ENCODE measurements around the gene CHRM5. TPM values are rescaled to one million over a fixed set of nuclear protein-coding genes. Genes with fewer than 3 reads are reported as not detected.
"Not testable (repeated sequence)": the region's sequence is repeated elsewhere in the genome, so short reads cannot be mapped to it uniquely, and the experiment has no call there.

The CHRM5 gene
- total RNA-seq, 1 donor, result not detected

DNA sequence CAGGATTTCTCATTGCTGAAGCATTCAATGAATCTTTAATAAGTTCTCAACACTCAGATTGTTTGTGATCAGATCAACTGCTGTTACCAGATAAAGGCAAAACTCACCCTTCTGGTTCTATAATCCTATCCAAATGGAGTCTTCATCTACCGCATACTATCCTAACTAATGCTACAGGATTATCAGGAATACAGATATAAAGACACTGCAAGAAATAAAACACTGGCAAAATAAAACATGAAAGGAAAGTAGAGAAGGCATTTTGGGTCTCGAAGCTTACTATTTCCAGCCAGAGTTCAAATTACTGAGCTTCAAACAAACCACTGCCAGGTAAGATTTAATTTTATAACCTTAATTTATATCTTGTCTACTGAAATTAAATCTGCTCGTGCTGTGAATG is 524 bp downstream of the CHRM5 start:
- Histone ChIP-seq H3K4me3 (ENCODE audit: low read length) (no peak overlapping the region), H3K4me1 (ENCODE audit: insufficient read depth, low read length) (no peaks in the 10 kb centered on the region), H3K9me3 (ENCODE audit: low read depth, low read length) (no peaks in the 10 kb centered on the region), H3K27me3 (ENCODE audit: insufficient read depth, low read length) (no peaks in the 10 kb centered on the region)

DNA sequence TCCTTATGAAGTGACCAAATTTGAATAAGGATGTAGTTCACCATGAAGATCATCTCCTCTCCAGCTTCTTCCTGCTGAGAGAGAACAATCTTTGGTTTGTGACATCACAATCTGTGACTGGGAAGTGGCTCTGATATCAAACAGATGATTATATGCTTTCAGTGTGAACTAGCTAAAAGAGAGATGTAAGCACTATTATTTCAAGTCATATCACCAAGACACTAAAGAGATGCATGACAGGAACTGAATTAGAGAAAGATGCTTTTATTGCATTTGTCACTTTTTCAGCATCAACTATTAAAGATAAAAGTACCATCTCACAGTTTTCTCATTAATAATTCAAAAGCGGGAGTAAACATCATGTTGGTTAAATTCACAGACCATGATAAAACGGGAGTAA is 3.5 kb downstream of the CHRM5 start:
- Histone ChIP-seq H3K4me1 (ENCODE audit: insufficient read depth, low read length) (no peaks in the 10 kb centered on the region), H3K27me3 (ENCODE audit: insufficient read depth, low read length) (no peaks in the 10 kb centered on the region), H3K4me3 (ENCODE audit: low read length) (no peak overlapping the region), H3K9me3 (ENCODE audit: low read depth, low read length) (no peaks in the 10 kb centered on the region)

GRCh38 chr15:33975022-33975565 is 6.8 kb downstream of the CHRM5 start:
- Histone ChIP-seq H3K4me1 (ENCODE audit: insufficient read depth, low read length) (no peaks in the 10 kb centered on the region), H3K27me3 (ENCODE audit: insufficient read depth, low read length) (no peaks in the 10 kb centered on the region), H3K9me3 (ENCODE audit: low read depth, low read length) (no peaks in the 10 kb centered on the region), H3K4me3 (ENCODE audit: low read length) (no peak overlapping the region)

GRCh38 chr15:33980159-33980558 is 11.9 kb downstream of the CHRM5 start:
- Histone ChIP-seq H3K27me3 (ENCODE audit: insufficient read depth, low read length) (no peaks in the 10 kb centered on the region), H3K4me3 (ENCODE audit: low read length) (no peak overlapping the region), H3K9me3 (ENCODE audit: low read depth, low read length) (no peaks in the 10 kb centered on the region), H3K4me1 (ENCODE audit: insufficient read depth, low read length) (no peaks in the 10 kb centered on the region)

DNA sequence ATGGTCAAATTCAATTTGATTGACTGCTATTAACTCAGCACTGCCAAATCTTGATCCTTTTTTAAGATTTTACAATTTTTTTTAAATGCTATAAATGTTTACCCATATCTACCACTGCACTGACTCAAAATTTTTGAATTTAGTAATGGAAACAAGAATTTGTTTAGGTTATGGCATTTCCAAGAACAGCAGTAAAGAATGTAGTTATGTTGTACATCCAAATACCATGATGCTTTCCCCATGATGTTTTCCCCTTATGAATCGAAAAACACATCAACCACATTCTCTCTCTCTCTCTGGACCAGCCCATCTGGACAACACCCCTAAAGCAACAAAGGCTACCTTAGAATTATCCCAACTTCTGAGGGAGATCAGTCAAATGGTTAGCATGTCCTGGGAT is 14.2 kb downstream of the CHRM5 start:
- H3K4me3 ChIP-seq (ENCODE audit: low read length), result no peak overlapping the region
- no peaks in the 10 kb centered on the region for H3K9me3 ChIP-seq (ENCODE audit: low read depth, low read length)
- no peaks in the 10 kb centered on the region for H3K27me3 ChIP-seq (ENCODE audit: insufficient read depth, low read length)

GRCh38 chr15:33985287-33985686 is 17.0 kb downstream of the CHRM5 start:
- Histone ChIP-seq H3K4me3 (ENCODE audit: low read length) (no peak overlapping the region), H3K27me3 (ENCODE audit: insufficient read depth, low read length) (no peaks in the 10 kb centered on the region), H3K9me3 (ENCODE audit: low read depth, low read length) (no peaks in the 10 kb centered on the region), H3K4me1 (ENCODE audit: insufficient read depth, low read length) (no peaks in the 10 kb centered on the region)

More for the DNA sequence above, 14.2 kb downstream of the CHRM5 start:
- H3K4me1 ChIP-seq (ENCODE audit: insufficient read depth, low read length), result no peaks in the 10 kb centered on the region

GRCh38 chr15:33985751-33986150 is 17.5 kb downstream of the CHRM5 start:
- no peaks in the 10 kb centered on the region for H3K27me3 ChIP-seq (ENCODE audit: insufficient read depth, low read length)
- no peaks in the 10 kb centered on the region for H3K4me1 ChIP-seq (ENCODE audit: insufficient read depth, low read length)
- H3K9me3 ChIP-seq (ENCODE audit: low read depth, low read length), result no peaks in the 10 kb centered on the region
- H3K4me3 ChIP-seq (ENCODE audit: low read length), result no peak overlapping the region

GRCh38 chr15:33987444-33987843 is 19.1 kb downstream of the CHRM5 start:
- Histone ChIP-seq H3K27me3 (ENCODE audit: insufficient read depth, low read length) (no peaks in the 10 kb centered on the region), H3K9me3 (ENCODE audit: low read depth, low read length) (no peaks in the 10 kb centered on the region), H3K4me3 (ENCODE audit: low read length) (no peak overlapping the region), H3K4me1 (ENCODE audit: insufficient read depth, low read length) (no peaks in the 10 kb centered on the region)

DNA sequence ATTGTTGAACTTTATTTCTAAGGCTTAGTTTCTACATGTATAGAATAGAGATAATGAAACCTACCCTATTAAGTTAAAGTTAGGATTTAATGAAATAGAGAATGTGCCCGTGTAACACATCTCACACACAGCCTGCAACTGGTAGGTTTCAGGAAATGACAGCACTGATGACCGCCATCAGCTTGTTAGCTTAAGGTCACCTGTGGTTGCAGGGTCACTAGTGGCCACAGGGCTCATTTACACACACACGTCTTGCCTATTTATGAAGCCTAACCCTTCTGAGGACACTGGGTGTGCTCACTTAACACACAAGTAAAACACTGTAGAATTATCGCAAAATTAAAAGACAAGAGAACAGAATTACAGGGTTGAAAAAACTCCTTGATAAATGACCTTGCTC is 20.1 kb downstream of the CHRM5 start:
- H3K4me1 ChIP-seq (ENCODE audit: insufficient read depth, low read length), result no peaks in the 10 kb centered on the region
- H3K9me3 ChIP-seq (ENCODE audit: low read depth, low read length), result no peaks in the 10 kb centered on the region
- no peaks in the 10 kb centered on the region for H3K27me3 ChIP-seq (ENCODE audit: insufficient read depth, low read length)
- H3K4me3 ChIP-seq (ENCODE audit: low read length), result no peak overlapping the region

DNA sequence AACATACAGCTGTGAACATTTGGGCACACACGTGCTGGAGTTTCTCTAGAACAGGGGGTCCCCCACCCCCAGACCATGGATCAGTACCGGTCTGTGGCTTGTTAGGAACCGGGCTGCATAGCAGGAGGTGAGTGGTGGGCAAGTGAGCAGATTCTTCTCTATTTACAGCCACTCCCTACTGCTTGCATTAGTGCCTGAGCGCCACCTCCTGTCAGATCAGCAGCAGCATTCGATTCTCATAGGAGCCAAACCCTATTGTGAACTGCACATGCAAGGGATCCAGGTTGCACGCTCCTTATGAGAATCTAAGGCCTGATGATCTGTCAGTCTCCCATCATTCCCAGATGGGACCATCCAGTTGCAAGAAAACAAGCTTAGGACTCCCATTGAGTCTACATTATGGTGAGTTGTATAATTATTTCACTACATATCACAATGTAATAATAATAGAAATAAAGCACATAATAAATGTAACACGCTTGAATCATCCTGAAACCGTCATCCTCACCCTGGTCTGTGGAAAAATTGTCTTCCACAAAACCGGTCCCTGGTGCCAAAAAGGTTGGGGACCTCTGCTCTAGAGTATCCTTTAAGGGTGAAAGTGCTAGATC is 25.8 kb downstream of the CHRM5 start:
- H3K27me3 ChIP-seq (ENCODE audit: insufficient read depth, low read length), result no peaks in the 10 kb centered on the region
- no peaks in the 10 kb centered on the region for H3K9me3 ChIP-seq (ENCODE audit: low read depth, low read length)

DNA sequence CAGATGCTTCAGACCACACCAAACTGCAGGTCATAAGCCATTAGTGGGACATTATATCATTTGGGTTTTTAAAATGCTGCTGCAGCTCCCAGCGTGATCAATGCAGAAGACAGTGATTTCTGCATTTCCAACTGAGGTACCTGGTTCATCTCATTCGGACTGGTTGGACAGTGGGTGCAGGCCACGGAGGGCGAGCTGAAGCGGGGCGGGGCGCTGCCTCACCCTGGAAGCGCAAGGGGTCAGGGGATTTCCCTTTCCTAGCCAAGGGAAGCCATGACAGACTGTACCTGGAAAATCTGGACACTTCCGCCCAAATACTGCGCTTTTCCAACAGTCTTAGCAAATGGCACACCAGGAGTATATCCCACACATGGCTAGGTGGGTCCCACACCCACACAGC is 27.4 kb downstream of the CHRM5 start:
- not testable (repeated sequence) for H3K9me3 ChIP-seq (ENCODE audit: low read depth, low read length); H3K4me1 ChIP-seq (ENCODE audit: insufficient read depth, low read length); H3K4me3 ChIP-seq (ENCODE audit: low read length); H3K27me3 ChIP-seq (ENCODE audit: insufficient read depth, low read length)

More for the DNA sequence above, 25.8 kb downstream of the CHRM5 start:
- H3K4me1 ChIP-seq (ENCODE audit: insufficient read depth, low read length), result no peaks in the 10 kb centered on the region
- H3K4me3 ChIP-seq (ENCODE audit: low read length), result no peak overlapping the region

DNA sequence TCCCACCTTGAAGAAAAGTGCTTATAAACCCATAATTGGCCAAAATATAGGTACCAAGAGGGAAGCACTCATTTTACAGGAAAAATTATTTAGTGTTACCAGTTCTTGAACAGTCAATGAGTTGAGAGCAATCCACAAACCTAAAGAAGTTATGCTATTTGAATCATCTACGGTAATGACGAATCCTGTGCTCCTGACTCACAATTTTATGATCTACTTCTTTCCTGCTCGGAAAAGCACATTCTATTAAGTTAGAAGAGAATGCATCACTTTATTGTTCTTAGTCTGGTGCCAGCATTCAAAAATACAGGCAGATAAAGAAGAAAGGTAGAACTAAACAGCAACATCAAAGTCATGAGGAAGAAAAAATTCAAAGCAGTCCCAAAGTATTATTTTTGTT is 33.2 kb downstream of the CHRM5 start:
- Histone ChIP-seq H3K27me3 (ENCODE audit: insufficient read depth, low read length) (no peaks in the 10 kb centered on the region), H3K9me3 (ENCODE audit: low read depth, low read length) (no peaks in the 10 kb centered on the region), H3K4me1 (ENCODE audit: insufficient read depth, low read length) (no peaks in the 10 kb centered on the region), H3K4me3 (ENCODE audit: low read length) (no peak overlapping the region)

DNA sequence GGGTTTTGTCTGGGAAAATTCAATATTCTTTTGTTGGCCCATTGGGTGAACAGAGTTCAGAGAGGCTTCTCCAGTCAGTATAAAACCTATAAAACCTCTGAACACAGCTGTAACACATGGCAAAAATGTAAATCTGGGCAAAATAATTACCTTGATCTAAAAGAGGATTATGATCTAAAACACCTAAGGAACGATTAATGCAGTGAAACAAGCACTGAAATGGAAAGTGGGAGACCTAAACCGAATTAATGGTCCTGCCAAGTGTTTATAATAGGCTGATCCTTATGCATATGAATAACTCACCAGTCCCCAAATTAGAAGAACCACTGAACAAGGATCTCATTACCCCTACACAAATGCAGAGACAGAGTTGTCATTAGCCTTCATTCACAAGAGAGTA is 38.1 kb downstream of the CHRM5 start:
- H3K27me3 ChIP-seq (ENCODE audit: insufficient read depth, low read length), result no peaks in the 10 kb centered on the region
- H3K4me1 ChIP-seq (ENCODE audit: insufficient read depth, low read length), result no peaks in the 10 kb centered on the region
- H3K4me3 ChIP-seq (ENCODE audit: low read length), result no peak overlapping the region
- no peaks in the 10 kb centered on the region for H3K9me3 ChIP-seq (ENCODE audit: low read depth, low read length)

DNA sequence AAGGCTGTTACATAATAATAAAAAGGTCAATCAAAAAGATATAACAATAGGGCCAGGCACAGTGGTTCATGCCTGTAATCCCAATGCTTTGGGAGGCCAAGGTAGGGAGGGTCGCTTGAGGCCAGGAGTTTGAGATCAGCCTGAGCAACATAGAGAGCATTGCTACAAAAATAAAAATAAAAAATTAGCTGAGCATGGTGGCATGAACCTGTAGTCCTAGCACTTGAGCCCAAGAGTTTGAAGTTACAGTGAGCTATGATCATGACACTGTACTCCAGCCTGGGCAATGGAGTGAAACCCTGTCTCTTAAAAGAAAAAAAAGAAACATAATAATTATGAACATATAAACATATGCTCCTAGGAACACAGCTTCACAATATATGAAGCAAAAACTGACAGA is 41.4 kb downstream of the CHRM5 start:
- Histone ChIP-seq H3K9me3 (ENCODE audit: low read depth, low read length) (no peaks in the 10 kb centered on the region), H3K4me1 (ENCODE audit: insufficient read depth, low read length) (no peaks in the 10 kb centered on the region), H3K4me3 (ENCODE audit: low read length) (no peak overlapping the region), H3K27me3 (ENCODE audit: insufficient read depth, low read length) (no peaks in the 10 kb centered on the region)

DNA sequence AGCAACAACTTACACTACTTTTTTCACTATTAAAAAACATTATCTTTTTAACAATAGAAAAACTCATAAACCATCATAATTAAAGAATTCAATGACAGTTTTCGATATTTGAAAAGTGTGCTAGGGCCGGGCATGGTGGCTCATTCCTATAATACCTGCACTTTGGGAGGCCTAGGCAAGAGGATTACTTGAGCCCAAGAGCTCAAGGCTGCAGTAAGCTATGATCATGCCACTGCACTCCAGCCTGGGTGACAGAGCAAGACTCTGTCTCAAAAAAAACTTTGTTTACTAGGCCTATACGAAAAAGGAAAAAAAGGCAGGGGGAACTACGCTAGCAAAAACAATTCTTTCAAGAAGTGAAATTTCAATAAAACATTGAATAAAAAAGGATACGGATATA is 42.6 kb downstream of the CHRM5 start:
- no peaks in the 10 kb centered on the region for H3K9me3 ChIP-seq (ENCODE audit: low read depth, low read length)
- no peaks in the 10 kb centered on the region for H3K27me3 ChIP-seq (ENCODE audit: insufficient read depth, low read length)
- H3K4me3 ChIP-seq (ENCODE audit: low read length), result no peak overlapping the region
- no peaks in the 10 kb centered on the region for H3K4me1 ChIP-seq (ENCODE audit: insufficient read depth, low read length)

DNA sequence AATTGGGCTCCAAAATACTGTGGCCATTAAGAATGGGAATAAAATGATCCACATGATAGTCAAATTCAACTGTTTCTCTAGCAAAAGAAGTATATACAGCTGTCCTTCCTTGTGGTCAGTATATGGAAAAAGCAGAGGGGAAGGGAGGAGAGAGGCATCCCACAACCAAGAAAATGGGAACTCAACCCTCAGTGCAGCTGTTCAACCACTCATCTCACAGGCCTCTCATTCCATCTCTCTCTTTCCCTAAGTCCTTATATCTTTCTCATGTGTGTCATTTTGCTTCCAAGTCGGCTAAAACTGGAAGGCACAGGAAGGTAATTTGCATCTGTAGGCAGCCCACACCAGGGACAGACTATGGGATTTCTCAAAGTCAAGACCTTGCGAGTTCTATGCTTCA is 43.2 kb downstream of the CHRM5 start:
- H3K27me3 ChIP-seq (ENCODE audit: insufficient read depth, low read length), result no peaks in the 10 kb centered on the region
- H3K4me1 ChIP-seq (ENCODE audit: insufficient read depth, low read length), result no peaks in the 10 kb centered on the region
- H3K4me3 ChIP-seq (ENCODE audit: low read length), result no peak overlapping the region
- no peaks in the 10 kb centered on the region for H3K9me3 ChIP-seq (ENCODE audit: low read depth, low read length)
